Adrenal gland (tissue), 5 donors: ENCODE data around the gene PSMC3.

ENCODE experiments used
- CTCF ChIP-seq, 6 experiments: fragments of 450-650 bp in 4 of 6; fragments of 200-600 bp in 2 of 6; sonication (generic) in 1 of 6; IDR thresholded peaks; 1 replicate in 5 of 6; 2 replicates in 1 of 6; pipeline versions ENCODE4 v1.5.1 to v1.8.0; 2016 to 2021; ENCODE audit warnings: antibody characterized with exemption in 6 of 6, mild to moderate bottlenecking in 2 of 6, moderate library complexity in 1 of 6
- POLR2A ChIP-seq, 2 donors: fragments of 450-650 bp; IDR thresholded peaks; one replicate each; pipeline ENCODE4 v1.6.1; 2017; ENCODE audit warnings: antibody characterized with exemption in 2 of 2, mild to moderate bottlenecking in 2 of 2, moderate library complexity in 1 of 2
- donor health status: DM: no; HTN: no; CAD: no.

- TF ChIP-seq POLR2A (IDR thresholded peaks at IDR 0.05), result no peak
- TF ChIP-seq CTCF (IDR thresholded peaks at IDR 0.05), result no peak
Measured at GRCh38 chr11:47391711-47392432, 34.4 kb downstream of the PSMC3 start.
